Measurements from ENCODE around the gene MYO1G. TPM values are rescaled to one million over a fixed set of nuclear protein-coding genes. Genes with fewer than 3 reads are reported as not detected.

Gene MYO1G
- total RNA-seq, 1 experiment from 2014 or later = 0.46 TPM

DNA sequence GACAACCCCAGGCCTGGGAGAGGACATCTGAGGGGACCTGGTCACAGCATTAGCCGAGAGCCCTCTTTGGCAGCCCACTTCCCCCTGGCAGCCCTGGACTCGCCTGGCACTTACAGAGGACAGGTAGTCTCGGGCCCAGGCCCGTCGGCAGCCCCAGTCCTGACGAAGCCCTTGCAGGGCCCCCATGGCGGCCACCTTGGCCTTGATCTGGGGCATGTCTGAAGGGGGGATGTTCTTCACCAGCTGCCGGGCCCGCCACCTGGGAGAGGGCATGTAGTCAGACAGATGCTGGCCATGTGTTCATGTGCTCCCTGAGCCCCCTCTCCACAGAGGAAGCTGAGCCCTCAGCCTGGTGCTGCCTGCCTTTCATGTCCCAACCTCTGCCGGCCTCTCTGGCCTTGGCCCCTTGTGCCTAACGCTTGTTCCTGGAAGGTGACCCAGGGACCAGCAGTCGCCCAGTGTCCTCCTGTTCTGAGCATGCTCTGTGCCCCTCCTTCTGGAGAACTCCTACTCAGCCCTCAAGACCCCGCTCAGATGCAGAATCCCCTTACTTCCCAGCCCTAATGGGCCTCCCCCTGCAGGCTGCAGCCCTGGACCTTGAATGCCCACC is 13.9 kb downstream of the MYO1G start:
- Mint-ChIP-seq H3K36me3 (no peaks in the 10 kb centered on the region), H3K27me3 (ENCODE audit: low read depth) (peaks cover 33% of the 10 kb centered on the region), H3K27ac (no peak overlapping the region), H3K9me3 (no peaks in the 10 kb centered on the region), H3K4me3 (no peak overlapping the region), H3K4me1 (no peaks in the 10 kb centered on the region)
- POLR2A ChIA-PET = interaction anchor here (0.9 kb wide), 1 partner anchor 9 kb away, joined by 3 read pairs; no protein-coding TSS in a partner anchor
- CTCF ChIA-PET = interaction anchor here (0.7 to 4.2 kb wide), 9 partner anchors 8 to 197 kb away, joined by 3 to 38 read pairs (median 4); partner anchors contain the start of gene CCM2
- DNase-seq (ENCODE audit: low spot score) = no peak
- ATAC-seq = no peak
- TF ChIP-seq ZNF232 (CRISPR knock-in tag; IDR thresholded peaks at IDR 0.05) (no peak), EMX1 (CRISPR knock-in tag; IDR thresholded peaks at IDR 0.05) (no peak)

DNA sequence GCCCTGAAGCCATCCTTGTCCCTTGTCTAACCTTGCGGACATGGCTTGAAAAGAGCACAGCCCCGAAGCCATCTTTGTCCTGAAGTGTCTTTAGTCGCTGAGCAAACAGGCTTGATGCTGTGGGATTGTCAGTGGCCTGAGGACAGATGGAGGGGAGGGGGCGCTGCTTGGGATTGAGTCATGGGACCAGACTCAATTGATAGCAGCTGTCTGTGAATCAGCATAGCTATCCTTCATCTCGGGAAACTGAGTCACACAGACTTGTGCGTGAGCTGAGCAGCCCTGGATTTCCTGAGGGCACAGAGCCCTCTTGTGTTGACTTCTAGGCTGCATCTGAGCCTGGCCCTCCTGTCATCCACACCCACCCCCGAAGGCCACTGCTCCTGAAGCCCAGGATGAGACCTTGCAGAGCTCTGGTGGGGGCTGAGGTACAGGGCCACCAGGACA is 14.4 kb downstream of the MYO1G start:
- Mint-ChIP-seq H3K27me3 (ENCODE audit: low read depth) (peaks cover 35% of the 10 kb centered on the region), H3K4me1 (no peaks in the 10 kb centered on the region), H3K27ac (no peak overlapping the region), H3K9me3 (no peaks in the 10 kb centered on the region), H3K36me3 (no peaks in the 10 kb centered on the region), H3K4me3 (no peak overlapping the region)
- ChIA-PET CTCF (interaction anchor here (0.5 to 4.2 kb wide), 11 partner anchors 8 to 754 kb away, joined by 3 to 38 read pairs (median 4); partner anchors contain the start of gene CCM2), POLR2A (no interaction called here)
- ATAC-seq = peak; percentile 36
- TF ChIP-seq, protein P1, sequence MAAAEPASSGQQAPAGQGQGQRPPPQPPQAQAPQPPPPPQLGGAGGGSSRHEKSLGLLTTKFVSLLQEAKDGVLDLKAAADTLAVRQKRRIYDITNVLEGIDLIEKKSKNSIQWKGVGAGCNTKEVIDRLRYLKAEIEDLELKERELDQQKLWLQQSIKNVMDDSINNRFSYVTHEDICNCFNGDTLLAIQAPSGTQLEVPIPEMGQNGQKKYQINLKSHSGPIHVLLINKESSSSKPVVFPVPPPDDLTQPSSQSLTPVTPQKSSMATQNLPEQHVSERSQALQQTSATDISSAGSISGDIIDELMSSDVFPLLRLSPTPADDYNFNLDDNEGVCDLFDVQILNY (CRISPR knock-in tag; IDR thresholded peaks at IDR 0.05) = no peak
- no peak for TF ChIP-seq ZNF138 (CRISPR knock-in tag; conservative IDR thresholded peaks at IDR 0.05)
- TF ChIP-seq, protein P2, sequence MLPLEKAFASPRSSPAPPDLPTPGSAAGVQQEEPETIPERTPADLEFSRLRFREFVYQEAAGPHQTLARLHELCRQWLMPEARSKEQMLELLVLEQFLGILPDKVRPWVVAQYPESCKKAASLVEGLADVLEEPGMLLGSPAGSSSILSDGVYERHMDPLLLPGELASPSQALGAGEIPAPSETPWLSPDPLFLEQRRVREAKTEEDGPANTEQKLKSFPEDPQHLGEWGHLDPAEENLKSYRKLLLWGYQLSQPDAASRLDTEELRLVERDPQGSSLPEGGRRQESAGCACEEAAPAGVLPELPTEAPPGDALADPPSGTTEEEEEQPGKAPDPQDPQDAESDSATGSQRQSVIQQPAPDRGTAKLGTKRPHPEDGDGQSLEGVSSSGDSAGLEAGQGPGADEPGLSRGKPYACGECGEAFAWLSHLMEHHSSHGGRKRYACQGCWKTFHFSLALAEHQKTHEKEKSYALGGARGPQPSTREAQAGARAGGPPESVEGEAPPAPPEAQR (CRISPR knock-in tag; IDR thresholded peaks at IDR 0.05) = no peak
- DNase-seq (ENCODE audit: low spot score) = peak; percentile 38

DNA sequence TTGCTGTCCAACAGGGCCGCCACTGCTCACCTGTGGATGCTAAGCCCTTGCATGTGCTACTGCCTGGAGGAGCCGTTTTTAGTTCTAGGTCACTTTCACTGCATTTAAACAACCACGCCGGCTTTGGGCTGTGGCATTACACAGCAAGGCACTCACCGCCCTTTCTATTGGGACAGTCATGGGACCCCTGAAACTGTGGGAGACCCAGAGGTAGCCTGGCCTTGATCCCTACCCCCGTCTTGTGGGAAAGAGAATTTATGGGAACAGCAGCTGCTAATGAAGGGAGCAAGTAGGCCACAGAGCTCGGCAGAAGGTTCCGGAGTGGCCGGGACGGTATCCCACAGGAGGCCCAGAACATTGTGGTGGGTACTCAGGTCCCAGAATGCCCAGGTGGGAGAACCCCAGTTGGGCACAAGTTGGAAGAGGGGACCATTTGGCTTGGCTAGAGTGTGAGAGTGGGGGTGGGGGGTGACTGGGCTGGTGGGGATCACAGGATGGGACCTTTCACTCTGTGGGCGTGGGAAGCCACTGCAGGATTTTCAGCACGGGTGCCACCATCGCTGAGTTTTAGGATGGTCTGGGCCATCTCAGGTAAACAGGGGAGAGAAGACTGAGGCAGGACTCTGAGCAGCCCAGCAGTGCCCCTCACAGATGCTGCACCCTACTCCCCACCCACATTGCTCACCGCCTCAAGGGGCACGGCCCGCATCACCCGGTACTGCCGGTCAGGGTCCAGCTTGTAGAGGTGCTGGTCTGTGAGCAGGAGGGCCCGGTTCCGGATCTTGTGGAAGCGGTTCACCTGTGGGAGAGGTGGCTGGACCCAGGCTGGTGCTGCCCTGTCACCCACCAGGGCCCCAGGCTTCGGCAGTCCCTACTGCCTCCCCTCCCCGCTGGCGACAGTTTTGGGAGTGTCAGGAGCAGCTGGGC is 15.2 kb downstream of the MYO1G start:
- H3K4me3 Mint-ChIP-seq = peak overlapping the region; percentile 34; the same call in 1 of the 2 replicates
- H3K27me3 Mint-ChIP-seq (ENCODE audit: low read depth) = peaks cover 35% of the 10 kb centered on the region
- H3K27ac Mint-ChIP-seq = no peak overlapping the region
- no peak for ATAC-seq
- H3K4me1 Mint-ChIP-seq = no peaks in the 10 kb centered on the region
- ChIA-PET POLR2A (interaction anchor here (1.4 kb wide), 2 partner anchors 37 to 116 kb away, joined by 3 to 5 read pairs; partner anchors contain the start of gene H2AZ2), CTCF (interaction anchor here (0.5 to 4.2 kb wide), 9 partner anchors 10 to 753 kb away, joined by 3 to 38 read pairs (median 4); partner anchors contain the start of genes CCM2 and H2AZ2)
- DNase-seq (ENCODE audit: low spot score) = no peak
- TF ChIP-seq JUN (CRISPR knock-in tag; IDR thresholded peaks at IDR 0.05) (no peak), TCF7 (CRISPR knock-in tag; IDR thresholded peaks at IDR 0.05; ENCODE audit: low read depth) (no peak), ATF1 (CRISPR knock-in tag; IDR thresholded peaks at IDR 0.05) (no peak), FOXP1 (CRISPR knock-in tag; IDR thresholded peaks at IDR 0.05; ENCODE audit: borderline replicate concordance) (no peak), ZNF263 (CRISPR knock-in tag; IDR thresholded peaks at IDR 0.05; ENCODE audit: low read depth) (no peak), TP53 (CRISPR knock-in tag; IDR thresholded peaks at IDR 0.05) (no peak), FOXK1 (CRISPR knock-in tag; IDR thresholded peaks at IDR 0.05) (no peak), RORB (CRISPR knock-in tag; IDR thresholded peaks at IDR 0.05) (no peak), NFATC4 (CRISPR knock-in tag; IDR thresholded peaks at IDR 0.05) (no peak)
- TF ChIP-seq, protein P3, sequence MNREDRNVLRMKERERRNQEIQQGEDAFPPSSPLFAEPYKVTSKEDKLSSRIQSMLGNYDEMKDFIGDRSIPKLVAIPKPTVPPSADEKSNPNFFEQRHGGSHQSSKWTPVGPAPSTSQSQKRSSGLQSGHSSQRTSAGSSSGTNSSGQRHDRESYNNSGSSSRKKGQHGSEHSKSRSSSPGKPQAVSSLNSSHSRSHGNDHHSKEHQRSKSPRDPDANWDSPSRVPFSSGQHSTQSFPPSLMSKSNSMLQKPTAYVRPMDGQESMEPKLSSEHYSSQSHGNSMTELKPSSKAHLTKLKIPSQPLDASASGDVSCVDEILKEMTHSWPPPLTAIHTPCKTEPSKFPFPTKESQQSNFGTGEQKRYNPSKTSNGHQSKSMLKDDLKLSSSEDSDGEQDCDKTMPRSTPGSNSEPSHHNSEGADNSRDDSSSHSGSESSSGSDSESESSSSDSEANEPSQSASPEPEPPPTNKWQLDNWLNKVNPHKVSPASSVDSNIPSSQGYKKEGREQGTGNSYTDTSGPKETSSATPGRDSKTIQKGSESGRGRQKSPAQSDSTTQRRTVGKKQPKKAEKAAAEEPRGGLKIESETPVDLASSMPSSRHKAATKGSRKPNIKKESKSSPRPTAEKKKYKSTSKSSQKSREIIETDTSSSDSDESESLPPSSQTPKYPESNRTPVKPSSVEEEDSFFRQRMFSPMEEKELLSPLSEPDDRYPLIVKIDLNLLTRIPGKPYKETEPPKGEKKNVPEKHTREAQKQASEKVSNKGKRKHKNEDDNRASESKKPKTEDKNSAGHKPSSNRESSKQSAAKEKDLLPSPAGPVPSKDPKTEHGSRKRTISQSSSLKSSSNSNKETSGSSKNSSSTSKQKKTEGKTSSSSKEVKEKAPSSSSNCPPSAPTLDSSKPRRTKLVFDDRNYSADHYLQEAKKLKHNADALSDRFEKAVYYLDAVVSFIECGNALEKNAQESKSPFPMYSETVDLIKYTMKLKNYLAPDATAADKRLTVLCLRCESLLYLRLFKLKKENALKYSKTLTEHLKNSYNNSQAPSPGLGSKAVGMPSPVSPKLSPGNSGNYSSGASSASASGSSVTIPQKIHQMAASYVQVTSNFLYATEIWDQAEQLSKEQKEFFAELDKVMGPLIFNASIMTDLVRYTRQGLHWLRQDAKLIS (CRISPR knock-in tag; IDR thresholded peaks at IDR 0.05; ENCODE audit: borderline replicate concordance) = no peak
- TF ChIP-seq, protein P4, sequence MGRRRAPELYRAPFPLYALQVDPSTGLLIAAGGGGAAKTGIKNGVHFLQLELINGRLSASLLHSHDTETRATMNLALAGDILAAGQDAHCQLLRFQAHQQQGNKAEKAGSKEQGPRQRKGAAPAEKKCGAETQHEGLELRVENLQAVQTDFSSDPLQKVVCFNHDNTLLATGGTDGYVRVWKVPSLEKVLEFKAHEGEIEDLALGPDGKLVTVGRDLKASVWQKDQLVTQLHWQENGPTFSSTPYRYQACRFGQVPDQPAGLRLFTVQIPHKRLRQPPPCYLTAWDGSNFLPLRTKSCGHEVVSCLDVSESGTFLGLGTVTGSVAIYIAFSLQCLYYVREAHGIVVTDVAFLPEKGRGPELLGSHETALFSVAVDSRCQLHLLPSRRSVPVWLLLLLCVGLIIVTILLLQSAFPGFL (CRISPR knock-in tag; IDR thresholded peaks at IDR 0.05; ENCODE audit: borderline replicate concordance) = no peak
- TF ChIP-seq, protein P5, sequence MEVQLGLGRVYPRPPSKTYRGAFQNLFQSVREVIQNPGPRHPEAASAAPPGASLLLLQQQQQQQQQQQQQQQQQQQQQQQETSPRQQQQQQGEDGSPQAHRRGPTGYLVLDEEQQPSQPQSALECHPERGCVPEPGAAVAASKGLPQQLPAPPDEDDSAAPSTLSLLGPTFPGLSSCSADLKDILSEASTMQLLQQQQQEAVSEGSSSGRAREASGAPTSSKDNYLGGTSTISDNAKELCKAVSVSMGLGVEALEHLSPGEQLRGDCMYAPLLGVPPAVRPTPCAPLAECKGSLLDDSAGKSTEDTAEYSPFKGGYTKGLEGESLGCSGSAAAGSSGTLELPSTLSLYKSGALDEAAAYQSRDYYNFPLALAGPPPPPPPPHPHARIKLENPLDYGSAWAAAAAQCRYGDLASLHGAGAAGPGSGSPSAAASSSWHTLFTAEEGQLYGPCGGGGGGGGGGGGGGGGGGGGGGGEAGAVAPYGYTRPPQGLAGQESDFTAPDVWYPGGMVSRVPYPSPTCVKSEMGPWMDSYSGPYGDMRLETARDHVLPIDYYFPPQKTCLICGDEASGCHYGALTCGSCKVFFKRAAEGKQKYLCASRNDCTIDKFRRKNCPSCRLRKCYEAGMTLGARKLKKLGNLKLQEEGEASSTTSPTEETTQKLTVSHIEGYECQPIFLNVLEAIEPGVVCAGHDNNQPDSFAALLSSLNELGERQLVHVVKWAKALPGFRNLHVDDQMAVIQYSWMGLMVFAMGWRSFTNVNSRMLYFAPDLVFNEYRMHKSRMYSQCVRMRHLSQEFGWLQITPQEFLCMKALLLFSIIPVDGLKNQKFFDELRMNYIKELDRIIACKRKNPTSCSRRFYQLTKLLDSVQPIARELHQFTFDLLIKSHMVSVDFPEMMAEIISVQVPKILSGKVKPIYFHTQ (CRISPR knock-in tag; IDR thresholded peaks at IDR 0.05) = no peak
- TF ChIP-seq, protein P6, sequence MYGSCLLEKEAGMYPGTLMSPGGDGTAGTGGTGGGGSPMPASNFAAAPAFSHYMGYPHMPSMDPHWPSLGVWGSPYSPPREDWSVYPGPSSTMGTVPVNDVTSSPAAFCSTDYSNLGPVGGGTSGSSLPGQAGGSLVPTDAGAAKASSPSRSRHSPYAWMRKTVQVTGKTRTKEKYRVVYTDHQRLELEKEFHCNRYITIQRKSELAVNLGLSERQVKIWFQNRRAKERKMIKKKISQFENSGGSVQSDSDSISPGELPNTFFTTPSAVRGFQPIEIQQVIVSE (CRISPR knock-in tag; IDR thresholded peaks at IDR 0.05; ENCODE audit: borderline replicate concordance) = no peak
- H3K36me3 Mint-ChIP-seq = no peaks in the 10 kb centered on the region
- H3K9me3 Mint-ChIP-seq = no peaks in the 10 kb centered on the region
